ENCODE data around the gene PTTG2.
"Not testable (repeated sequence)": the region's sequence is repeated elsewhere in the genome, so short reads cannot be mapped to it uniquely, and the experiment has no call there.

Gene PTTG2

DNA sequence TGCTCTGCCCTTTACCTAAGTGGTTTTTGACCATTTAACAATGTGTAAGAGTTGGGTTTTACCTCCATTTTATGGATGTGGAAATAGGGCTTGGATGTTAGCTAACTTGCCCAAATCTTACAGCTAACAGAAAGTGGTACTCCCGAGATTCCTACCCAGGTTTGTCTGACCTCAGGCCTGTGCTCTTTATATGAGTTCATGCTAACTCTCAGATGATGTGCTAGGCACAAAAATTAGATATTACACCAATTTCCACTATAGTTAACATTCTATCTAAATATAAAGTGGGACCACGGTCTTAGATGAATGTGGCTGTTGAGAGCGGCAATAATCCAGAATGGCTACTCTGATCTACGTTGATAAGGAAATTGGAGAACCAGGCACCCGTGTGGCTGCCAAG, at the start of gene PTTG2:
Gene PTTG2 (plus strand): TSS at position 301 of the 400 bp plus-strand sequence. CDS start 37 bp downstream, at position 338.
- H3K4me1 ChIP-seq (ENCODE audit: control insufficient read depth, insufficient read depth, low read length), result no peaks in the 10 kb centered on the region
- no peak within 1 kb of the TSS for H3K9ac ChIP-seq (ENCODE audit: low read length)
- H3K9me3 ChIP-seq (ENCODE audit: control insufficient read depth, low read length), result no peaks in the 10 kb centered on the region
- no peak within 1 kb of the TSS for H3K4me3 ChIP-seq (ENCODE audit: low read length)
- no peaks in the 10 kb centered on the region for H3K27me3 ChIP-seq (ENCODE audit: control insufficient read depth, insufficient read depth, low read length)
- H3K36me3 ChIP-seq (ENCODE audit: control insufficient read depth, insufficient read depth, low read length), result no peaks in the 10 kb centered on the region

DNA sequence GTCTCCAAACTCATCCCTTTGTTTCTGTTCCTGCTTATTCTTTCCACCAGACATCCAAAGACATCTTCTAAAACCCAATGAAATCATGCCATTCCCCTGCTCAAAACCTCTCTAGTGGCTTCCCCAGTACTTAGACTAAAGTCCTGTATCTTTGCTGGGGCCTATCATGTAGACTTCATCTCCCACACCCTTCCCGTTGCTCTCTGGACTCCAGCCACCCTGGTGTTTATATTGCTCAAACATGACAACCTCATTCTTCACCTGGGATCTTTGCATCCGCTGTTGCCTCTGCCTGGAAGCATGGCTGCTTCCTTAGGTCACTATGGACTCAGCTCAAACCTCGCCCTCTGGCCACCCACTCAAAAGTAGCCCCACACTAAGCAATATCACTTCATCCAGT, 45.7 kb upstream of the PTTG2 start:
- Histone ChIP-seq H3K4me3 (ENCODE audit: low read length) (no peak overlapping the region), H3K9ac (ENCODE audit: low read length) (no peak overlapping the region), H3K36me3 (ENCODE audit: control insufficient read depth, insufficient read depth, low read length) (no peaks in the 10 kb centered on the region), H3K27me3 (ENCODE audit: control insufficient read depth, insufficient read depth, low read length) (no peaks in the 10 kb centered on the region), H3K9me3 (ENCODE audit: control insufficient read depth, low read length) (no peaks in the 10 kb centered on the region), H3K4me1 (ENCODE audit: control insufficient read depth, insufficient read depth, low read length) (no peaks in the 10 kb centered on the region)

GRCh38 chr4:37917388-37917787, 42.8 kb upstream of the PTTG2 start:
- H3K4me3 ChIP-seq (ENCODE audit: low read length), result no peak overlapping the region
- no peak overlapping the region for H3K9ac ChIP-seq (ENCODE audit: low read length)
- no peaks in the 10 kb centered on the region for H3K4me1 ChIP-seq (ENCODE audit: control insufficient read depth, insufficient read depth, low read length)
- H3K36me3 ChIP-seq (ENCODE audit: control insufficient read depth, insufficient read depth, low read length), result no peaks in the 10 kb centered on the region
- no peaks in the 10 kb centered on the region for H3K27me3 ChIP-seq (ENCODE audit: control insufficient read depth, insufficient read depth, low read length)
- H3K9me3 ChIP-seq (ENCODE audit: control insufficient read depth, low read length), result no peaks in the 10 kb centered on the region

DNA sequence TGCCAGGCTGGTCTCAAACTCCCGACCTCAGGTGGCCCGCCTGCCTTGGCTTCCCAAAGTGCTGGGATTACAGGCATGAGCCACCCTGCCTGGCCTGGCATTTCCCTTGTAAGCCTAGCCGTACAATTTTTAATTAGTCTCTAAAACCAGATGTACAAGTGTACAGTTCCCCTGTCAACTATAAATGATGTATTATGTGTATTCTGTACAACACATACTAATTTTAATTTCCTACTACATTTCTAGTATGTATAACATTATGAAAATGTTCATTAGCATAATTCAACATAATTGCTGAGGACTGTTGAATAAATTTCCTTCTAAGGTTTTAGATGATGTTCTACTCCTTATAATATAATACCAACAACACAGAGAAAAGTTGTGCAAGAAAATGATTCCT, 41.5 kb upstream of the PTTG2 start:
- H3K4me3 ChIP-seq (ENCODE audit: low read length), result no peak overlapping the region
- H3K36me3 ChIP-seq (ENCODE audit: control insufficient read depth, insufficient read depth, low read length), result no peaks in the 10 kb centered on the region
- H3K4me1 ChIP-seq (ENCODE audit: control insufficient read depth, insufficient read depth, low read length), result no peaks in the 10 kb centered on the region
- no peaks in the 10 kb centered on the region for H3K27me3 ChIP-seq (ENCODE audit: control insufficient read depth, insufficient read depth, low read length)
- no peaks in the 10 kb centered on the region for H3K9me3 ChIP-seq (ENCODE audit: control insufficient read depth, low read length)
- H3K9ac ChIP-seq (ENCODE audit: low read length), result no peak overlapping the region

- no peaks in the 10 kb centered on the region for H3K4me1 ChIP-seq (ENCODE audit: control insufficient read depth, insufficient read depth, low read length)
- no peak overlapping the region for H3K9ac ChIP-seq (ENCODE audit: low read length)
- no peaks in the 10 kb centered on the region for H3K36me3 ChIP-seq (ENCODE audit: control insufficient read depth, insufficient read depth, low read length)
- H3K27me3 ChIP-seq (ENCODE audit: control insufficient read depth, insufficient read depth, low read length), result no peaks in the 10 kb centered on the region
- H3K9me3 ChIP-seq (ENCODE audit: control insufficient read depth, low read length), result no peaks in the 10 kb centered on the region
- H3K4me3 ChIP-seq (ENCODE audit: low read length), result no peak overlapping the region
Observed at GRCh38 chr4:37922328-37922727, 37.9 kb upstream of the PTTG2 start.

- not testable (repeated sequence) for H3K9me3 ChIP-seq (ENCODE audit: control insufficient read depth, low read length); H3K27me3 ChIP-seq (ENCODE audit: control insufficient read depth, insufficient read depth, low read length); H3K4me3 ChIP-seq (ENCODE audit: low read length); H3K4me1 ChIP-seq (ENCODE audit: control insufficient read depth, insufficient read depth, low read length); H3K36me3 ChIP-seq (ENCODE audit: control insufficient read depth, insufficient read depth, low read length); H3K9ac ChIP-seq (ENCODE audit: low read length)
Observed at GRCh38 chr4:37923089-37923488, 37.1 kb upstream of the PTTG2 start.

- Histone ChIP-seq H3K36me3 (ENCODE audit: control insufficient read depth, insufficient read depth, low read length) (no peaks in the 10 kb centered on the region), H3K9ac (ENCODE audit: low read length) (no peak overlapping the region), H3K9me3 (ENCODE audit: control insufficient read depth, low read length) (no peaks in the 10 kb centered on the region), H3K4me1 (ENCODE audit: control insufficient read depth, insufficient read depth, low read length) (no peaks in the 10 kb centered on the region), H3K4me3 (ENCODE audit: low read length) (no peak overlapping the region), H3K27me3 (ENCODE audit: control insufficient read depth, insufficient read depth, low read length) (no peaks in the 10 kb centered on the region)
Observed at GRCh38 chr4:37924946-37925345, 35.3 kb upstream of the PTTG2 start.

DNA sequence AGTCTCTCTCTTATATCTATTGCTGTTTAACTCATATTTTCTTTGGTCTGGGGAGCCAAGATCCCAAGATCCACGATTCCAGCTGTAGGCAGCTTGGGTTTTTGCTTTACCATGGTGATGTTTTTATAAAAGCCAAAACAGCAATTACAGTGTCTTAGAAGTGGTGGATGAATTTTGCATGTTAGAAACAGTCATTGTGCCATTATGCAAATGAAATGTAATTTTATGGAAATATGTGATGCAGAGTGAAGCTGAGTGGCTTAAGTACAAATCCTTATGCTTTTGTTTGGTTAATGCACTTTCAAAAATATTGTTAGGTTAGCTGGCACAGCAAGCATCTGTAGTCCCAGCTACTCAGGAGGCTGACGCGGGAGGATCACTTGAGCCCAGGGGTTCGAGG, 32.8 kb upstream of the PTTG2 start:
- Histone ChIP-seq H3K9ac (ENCODE audit: low read length) (no peak overlapping the region), H3K27me3 (ENCODE audit: control insufficient read depth, insufficient read depth, low read length) (no peaks in the 10 kb centered on the region), H3K4me3 (ENCODE audit: low read length) (no peak overlapping the region), H3K9me3 (ENCODE audit: control insufficient read depth, low read length) (no peaks in the 10 kb centered on the region), H3K4me1 (ENCODE audit: control insufficient read depth, insufficient read depth, low read length) (no peaks in the 10 kb centered on the region), H3K36me3 (ENCODE audit: control insufficient read depth, insufficient read depth, low read length) (no peaks in the 10 kb centered on the region)

- H3K4me1 ChIP-seq (ENCODE audit: control insufficient read depth, insufficient read depth, low read length), result no peaks in the 10 kb centered on the region
Observed at GRCh38 chr4:37928426-37929416, 31.5 kb upstream of the PTTG2 start.

GRCh38 chr4:37934096-37934495, 26.1 kb upstream of the PTTG2 start:
- H3K9ac ChIP-seq (ENCODE audit: low read length), result no peak overlapping the region
- H3K27me3 ChIP-seq (ENCODE audit: control insufficient read depth, insufficient read depth, low read length), result no peaks in the 10 kb centered on the region
- H3K36me3 ChIP-seq (ENCODE audit: control insufficient read depth, insufficient read depth, low read length), result no peaks in the 10 kb centered on the region
- H3K9me3 ChIP-seq (ENCODE audit: control insufficient read depth, low read length), result no peaks in the 10 kb centered on the region
- H3K4me3 ChIP-seq (ENCODE audit: low read length), result no peak overlapping the region
- no peaks in the 10 kb centered on the region for H3K4me1 ChIP-seq (ENCODE audit: control insufficient read depth, insufficient read depth, low read length)

More at GRCh38 chr4:37928426-37929416, 31.5 kb upstream of the PTTG2 start:
- no peak overlapping the region for H3K4me3 ChIP-seq (ENCODE audit: low read length)
- no peaks in the 10 kb centered on the region for H3K27me3 ChIP-seq (ENCODE audit: control insufficient read depth, insufficient read depth, low read length)
- no peaks in the 10 kb centered on the region for H3K9me3 ChIP-seq (ENCODE audit: control insufficient read depth, low read length)
- H3K36me3 ChIP-seq (ENCODE audit: control insufficient read depth, insufficient read depth, low read length), result no peaks in the 10 kb centered on the region
- H3K9ac ChIP-seq (ENCODE audit: low read length), result no peak overlapping the region

DNA sequence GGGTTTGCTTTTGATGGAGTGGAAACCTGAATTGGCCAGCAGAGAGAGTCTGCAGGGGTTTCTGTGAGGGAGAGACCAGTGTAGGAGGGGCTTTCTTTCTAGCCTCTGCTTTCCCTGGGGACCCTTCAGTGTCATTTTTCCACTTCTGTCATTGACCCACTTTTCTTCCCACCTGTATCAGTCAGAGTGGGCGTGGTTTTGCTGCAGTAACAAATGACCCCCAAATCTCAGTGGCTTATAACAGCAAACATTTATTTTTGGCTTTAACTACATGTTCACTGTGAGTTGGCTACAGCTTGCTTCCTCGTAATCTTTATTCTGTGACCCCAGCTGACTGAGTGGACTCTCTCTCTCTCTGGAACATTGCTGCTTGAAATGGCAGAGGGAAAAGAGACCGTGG, 25.6 kb upstream of the PTTG2 start:
- H3K9ac ChIP-seq (ENCODE audit: low read length), result no peak overlapping the region
- H3K9me3 ChIP-seq (ENCODE audit: control insufficient read depth, low read length), result no peaks in the 10 kb centered on the region
- no peaks in the 10 kb centered on the region for H3K27me3 ChIP-seq (ENCODE audit: control insufficient read depth, insufficient read depth, low read length)
- H3K36me3 ChIP-seq (ENCODE audit: control insufficient read depth, insufficient read depth, low read length), result no peaks in the 10 kb centered on the region
- no peaks in the 10 kb centered on the region for H3K4me1 ChIP-seq (ENCODE audit: control insufficient read depth, insufficient read depth, low read length)
- H3K4me3 ChIP-seq (ENCODE audit: low read length), result no peak overlapping the region

DNA sequence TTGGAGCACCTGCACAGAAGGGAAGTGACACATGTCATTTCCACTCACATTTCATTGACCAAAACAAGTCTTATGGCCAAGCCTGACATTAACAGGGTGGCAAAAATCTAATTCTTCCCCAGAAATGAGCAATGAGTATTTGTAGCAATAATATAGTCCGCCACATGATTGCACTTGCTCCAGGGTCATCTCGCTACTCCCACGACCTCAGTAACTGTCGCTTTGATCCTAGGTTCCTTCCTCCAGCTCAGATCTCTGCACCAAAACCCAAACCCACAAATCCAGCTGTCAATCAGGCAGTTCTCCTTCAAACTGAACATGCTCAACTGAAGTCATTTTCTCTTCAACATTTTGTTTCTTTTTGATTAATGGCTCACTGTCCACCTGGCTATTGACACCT, 25.2 kb upstream of the PTTG2 start:
- Histone ChIP-seq H3K9ac (ENCODE audit: low read length) (no peak overlapping the region), H3K4me3 (ENCODE audit: low read length) (no peak overlapping the region), H3K36me3 (ENCODE audit: control insufficient read depth, insufficient read depth, low read length) (no peaks in the 10 kb centered on the region), H3K27me3 (ENCODE audit: control insufficient read depth, insufficient read depth, low read length) (no peaks in the 10 kb centered on the region), H3K4me1 (ENCODE audit: control insufficient read depth, insufficient read depth, low read length) (no peaks in the 10 kb centered on the region), H3K9me3 (ENCODE audit: control insufficient read depth, low read length) (no peaks in the 10 kb centered on the region)
